ENCODE results near the gene SIX3.

Gene SIX3

DNA sequence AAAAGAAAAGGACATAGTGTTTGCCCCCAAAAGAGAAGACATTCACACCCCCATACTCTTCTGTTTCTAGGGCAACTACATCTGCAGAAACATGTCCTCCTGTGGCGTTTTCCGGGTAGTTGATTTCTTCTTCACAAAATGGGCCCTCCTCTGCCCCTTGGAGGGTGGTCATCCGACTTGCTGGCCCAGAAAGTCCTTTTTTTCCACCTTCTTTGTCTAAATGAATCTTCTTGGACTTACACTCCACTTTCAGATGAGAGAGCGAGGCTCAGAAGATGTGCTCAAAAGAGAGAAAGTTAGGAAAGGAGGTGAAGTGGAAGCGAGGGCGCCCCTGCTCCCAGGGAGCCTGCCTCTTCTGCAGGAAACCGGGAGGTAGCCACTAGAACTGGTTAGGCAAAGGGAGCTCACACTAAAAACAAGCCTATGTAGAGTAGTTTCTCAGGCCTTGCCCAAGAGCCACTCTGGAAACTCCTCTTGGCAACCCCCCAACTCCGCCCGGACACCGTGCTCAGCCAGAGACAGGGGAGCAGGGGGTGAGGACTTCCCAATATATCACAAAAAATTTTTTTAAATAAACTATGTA lies 10.2 kb upstream of the SIX3 start:
- no peak for DNase-seq (ENCODE audit: low read depth)

DNA sequence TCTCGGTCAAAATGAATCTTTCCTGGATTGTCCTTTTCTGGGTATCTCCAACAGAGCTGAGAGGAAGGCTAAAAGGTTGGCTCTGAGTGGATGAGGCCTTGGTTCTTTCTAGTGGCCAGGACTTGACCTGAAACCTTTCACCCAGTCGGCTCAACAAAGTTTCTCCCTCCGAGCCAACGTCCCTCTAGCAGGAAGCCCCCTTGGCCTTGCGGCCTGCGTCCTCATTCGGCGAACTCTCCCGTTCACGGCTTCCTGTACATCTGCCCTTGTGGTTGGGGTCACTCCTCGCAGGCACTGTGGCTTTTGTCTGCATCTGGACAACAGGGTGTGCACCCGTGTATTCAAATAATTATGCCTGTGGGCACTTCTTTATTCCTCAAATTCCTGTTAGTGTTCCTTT lies 9.4 kb upstream of the SIX3 start:
- no peak for DNase-seq (ENCODE audit: low read depth)

DNA sequence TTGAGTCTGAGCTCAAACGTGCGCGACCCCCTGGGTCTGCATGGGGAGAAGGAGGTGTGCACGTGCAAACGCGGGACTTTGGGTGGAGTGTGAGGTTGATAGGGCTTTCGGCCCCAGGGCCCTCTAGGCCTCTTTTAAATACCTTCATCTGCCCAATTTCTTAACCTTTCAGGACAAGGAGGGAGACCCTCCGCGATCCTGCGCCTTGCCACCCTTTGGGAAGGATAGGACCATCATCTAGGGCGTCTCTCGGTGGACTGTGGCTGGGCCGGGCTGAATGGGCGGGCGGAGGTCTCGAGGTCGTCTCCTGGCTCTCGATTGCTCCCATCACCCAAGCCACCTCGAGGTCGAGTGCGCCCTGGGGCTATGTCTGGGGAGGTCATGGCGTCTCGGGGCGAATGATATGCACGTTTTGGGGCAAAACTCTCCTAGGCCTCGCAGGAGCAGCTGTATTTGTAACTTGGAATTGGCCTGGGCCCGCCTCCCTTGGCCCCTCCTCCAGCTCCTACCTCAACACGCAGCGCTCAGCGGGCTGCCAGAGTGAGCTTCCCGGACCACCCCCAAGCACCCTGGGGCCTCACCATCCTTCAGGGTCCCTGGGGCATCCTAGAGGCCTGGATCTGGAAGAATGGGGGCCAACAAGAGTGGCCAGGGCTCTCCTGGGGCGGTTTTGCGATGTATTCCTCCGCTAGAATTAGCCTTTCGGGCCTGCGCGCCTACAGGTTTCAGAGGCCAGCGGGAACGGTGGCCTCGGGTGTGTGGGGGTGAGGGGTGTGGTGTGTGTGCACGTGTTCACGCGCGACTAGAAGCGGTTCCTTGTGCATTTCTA lies 8.7 kb upstream of the SIX3 start:
- DNase-seq (ENCODE audit: low read depth): no peak

DNA sequence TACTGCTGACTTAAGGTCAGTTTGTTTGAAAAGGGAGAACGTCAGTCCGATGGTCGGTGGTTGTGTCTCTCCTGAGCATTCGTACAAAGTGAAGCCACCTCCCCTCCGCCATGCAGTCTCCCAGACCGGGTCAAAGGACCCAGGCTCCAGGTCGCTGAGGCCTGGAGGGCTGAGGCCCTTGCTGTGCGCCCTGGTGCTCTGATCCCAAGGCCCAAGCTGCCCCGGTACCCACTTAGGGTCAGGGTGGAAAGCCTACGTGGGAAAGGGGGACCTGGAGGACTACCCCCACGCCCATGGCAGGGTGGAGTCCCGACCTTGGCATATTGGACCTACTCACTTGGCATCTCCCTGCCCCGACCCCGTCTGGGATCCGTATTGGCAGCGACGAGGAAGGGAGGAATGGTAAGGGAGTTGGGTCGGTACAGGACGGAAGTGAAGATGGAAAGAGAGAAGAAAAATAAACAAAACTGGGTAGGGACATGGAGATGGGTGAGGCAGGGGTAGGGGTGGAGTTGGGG lies 8.0 kb upstream of the SIX3 start:
- DNase-seq (ENCODE audit: low read depth): no peak

DNA sequence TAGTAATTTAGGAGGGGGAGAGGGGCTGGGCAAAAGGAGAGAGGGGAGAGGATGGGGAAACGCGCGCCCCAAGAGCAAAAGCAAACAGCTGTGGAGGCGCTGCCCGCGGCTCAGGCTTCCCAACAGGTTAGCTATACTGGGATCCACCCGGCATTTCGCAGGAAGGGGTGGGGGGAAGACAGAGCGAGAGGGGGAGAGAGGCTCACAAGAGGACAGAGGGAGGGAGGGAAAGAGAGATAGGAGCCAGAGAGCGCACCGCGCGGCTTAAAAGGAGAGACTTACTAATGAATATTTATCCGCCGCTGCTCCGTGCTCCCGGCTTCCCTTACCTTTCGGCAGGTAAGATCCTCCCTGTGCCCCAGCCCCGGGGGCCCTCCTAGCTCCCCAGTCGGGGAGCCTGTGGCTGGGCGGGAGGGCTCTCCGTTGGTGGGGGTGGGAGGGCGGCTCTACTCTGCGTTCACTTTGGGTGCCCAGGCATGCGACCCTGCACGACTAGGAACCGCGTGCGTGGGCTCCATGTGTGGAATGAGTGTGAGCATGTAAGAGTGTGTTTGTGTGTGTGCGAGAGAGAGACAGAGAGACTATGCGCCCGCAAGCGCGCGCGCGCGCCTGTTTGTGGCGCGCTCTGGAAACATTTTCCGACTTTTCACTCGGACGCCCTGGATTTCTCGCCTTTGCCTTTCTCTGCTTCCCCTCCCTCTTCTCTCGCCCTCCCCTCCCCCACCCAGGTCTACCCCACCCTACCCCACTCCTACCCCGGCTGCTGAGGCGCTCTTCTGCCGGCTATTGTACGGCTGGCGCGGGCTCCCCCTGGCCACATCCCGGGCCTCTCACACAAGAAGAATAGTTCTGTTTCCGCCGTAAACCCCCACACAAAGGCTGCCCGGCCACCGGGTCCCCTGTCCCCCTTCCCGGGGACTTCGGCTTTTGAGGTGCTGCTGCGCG lies 7.2 kb upstream of the SIX3 start:
- no peak for DNase-seq (ENCODE audit: low read depth)

DNA sequence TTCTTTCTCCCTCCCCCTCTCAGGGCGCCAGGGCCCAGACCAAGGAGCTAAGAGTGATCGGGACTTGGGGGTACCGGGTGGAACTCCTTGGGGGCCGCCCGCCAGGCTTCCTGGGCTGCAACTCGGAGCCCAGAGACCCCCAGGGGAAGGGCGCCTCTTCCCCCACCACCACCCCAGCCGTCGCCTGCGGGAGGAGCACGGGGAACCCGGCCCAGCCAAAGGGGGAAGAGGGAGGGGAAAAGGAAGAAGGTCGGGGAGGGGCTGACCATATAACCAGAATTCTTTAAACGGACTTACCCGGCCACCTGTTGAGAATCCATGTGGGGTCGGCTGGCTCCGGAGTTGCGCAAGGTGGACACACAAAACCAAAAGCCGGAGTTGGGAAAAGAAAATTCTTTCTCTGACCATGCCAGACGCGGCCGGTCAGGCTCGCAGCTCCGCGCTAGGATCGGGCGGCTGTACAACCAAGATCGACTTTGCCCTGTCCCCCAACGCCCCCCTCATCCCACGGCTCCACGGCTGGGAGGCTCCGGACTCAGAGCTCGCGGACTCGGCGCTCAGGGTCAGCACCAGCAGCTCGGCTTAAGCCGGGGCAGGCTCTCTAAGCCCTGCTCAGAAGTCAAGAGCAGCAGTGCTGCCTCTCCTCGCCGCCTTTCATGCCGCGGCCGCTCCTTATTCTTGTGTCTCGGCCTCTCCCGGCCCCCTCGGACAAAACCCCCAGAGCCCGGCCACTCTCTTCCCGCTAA lies 6.3 kb upstream of the SIX3 start:
- DNase-seq (ENCODE audit: low read depth): no peak

DNA sequence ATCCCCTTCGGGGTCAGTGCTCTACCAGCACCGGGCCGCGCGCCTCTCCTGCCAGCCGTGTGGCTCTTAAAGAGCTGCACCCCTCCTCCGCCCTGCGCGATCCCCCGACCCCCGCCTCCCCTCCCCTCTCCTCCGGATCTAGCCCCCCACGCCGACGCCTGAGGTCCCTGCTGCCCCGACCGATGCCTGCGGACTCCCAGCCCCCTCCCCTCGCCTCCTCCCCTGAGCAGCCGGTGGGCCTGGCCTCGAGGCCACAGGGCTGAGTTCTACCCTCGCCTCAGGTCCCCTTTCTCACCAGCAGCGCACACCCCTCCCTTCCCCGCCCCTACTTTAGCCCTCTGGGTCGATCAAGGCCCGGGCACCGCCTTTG lies 5.8 kb upstream of the SIX3 start:
- DNase-seq (ENCODE audit: low read depth): no peak

DNA sequence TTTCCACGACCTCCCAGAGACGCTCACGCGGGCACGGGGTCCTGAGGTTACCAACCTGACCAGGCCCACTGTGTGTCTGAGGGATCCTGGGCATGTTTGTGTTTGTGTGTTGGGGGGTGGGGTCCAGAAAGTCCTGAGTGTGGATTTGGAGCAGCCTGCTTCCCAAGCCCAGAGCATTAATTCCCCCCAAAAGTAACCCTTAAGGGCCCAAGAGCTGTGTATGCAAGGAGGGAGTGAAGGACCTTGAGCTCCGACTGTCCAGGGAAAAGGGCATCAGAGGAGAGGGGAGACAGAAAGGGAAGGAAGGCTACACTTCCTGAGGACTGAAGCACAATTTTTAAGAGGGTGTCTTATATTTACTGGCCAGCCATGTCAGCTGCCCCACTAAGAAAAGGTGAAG lies 5.2 kb upstream of the SIX3 start:
- no peak for DNase-seq (ENCODE audit: low read depth)

DNA sequence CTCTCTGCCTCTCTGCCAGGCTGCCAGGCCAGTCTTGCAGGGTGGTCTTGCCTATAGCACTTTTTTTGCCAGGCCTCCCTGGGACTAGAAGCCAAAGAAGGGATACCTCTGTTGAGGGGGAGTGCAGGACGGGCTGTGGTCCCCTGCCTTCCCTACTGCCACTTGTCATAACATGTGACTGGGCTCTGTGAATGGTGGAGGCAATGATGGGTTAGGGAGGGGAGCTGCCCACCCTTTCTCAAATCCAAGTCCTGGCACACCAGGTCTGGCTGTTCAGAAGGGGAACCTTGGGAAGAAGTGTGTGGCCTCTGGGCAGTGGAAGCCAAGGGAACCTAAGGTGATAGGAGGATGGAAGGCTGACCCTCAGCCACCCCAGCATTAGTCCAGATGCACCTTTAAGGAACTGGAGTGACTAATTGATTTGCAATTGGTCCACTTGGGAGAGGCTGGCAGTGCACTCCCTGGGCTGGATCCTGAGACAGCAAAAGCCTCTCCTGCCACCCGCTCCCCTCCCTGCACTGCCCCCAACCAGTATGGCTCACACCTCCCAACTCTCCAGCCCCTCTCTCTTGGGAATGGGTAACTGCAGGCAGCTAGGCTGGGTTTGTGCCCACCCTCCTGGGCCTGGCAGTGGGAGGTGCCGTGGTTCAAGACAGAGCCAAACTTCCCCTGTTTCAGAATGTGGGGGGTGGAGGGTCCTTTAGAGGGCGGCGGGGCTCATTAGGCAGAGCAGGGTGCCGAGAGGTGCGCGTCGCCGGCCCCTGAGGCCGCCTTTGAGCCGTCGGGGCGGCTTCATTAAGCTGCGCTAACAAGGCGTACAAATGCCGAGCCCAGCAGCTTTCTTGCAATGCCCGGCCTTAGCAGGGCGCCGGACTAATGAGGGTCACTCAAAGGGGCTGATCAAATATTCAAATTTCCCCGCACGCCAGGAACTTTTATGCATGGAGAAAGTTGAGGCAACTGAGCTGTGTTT lies 4.5 kb upstream of the SIX3 start:
- DNase-seq (ENCODE audit: low read depth): no peak

DNA sequence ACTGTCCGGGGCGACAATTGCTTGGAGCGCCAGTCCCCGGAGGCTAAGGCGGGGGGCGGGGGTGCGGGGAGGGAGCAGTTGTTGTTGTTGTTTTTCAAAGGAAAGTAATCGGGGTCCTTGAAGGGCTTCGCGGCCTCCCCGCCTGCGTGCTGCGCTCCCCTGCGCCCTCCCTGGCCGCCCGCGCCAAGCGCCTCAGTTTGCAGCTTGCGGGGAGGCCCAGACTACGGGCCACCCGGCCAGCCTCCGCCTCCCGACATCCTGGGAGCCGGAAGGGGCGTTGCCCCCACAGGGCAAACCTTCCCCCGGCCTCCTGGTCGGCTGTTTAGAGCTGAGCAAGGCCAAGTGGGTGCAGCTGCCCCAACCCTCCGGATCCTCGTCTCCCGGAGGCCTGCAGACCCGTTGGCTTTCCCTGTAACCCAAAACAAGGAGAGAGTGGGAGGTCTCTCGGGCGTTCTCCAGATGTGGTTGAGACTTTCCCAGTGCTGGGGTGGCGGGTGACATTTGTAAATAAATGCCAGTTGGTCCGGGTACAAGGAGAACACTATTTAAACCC lies 3.7 kb upstream of the SIX3 start:
- no peak for DNase-seq (ENCODE audit: low read depth)

DNA sequence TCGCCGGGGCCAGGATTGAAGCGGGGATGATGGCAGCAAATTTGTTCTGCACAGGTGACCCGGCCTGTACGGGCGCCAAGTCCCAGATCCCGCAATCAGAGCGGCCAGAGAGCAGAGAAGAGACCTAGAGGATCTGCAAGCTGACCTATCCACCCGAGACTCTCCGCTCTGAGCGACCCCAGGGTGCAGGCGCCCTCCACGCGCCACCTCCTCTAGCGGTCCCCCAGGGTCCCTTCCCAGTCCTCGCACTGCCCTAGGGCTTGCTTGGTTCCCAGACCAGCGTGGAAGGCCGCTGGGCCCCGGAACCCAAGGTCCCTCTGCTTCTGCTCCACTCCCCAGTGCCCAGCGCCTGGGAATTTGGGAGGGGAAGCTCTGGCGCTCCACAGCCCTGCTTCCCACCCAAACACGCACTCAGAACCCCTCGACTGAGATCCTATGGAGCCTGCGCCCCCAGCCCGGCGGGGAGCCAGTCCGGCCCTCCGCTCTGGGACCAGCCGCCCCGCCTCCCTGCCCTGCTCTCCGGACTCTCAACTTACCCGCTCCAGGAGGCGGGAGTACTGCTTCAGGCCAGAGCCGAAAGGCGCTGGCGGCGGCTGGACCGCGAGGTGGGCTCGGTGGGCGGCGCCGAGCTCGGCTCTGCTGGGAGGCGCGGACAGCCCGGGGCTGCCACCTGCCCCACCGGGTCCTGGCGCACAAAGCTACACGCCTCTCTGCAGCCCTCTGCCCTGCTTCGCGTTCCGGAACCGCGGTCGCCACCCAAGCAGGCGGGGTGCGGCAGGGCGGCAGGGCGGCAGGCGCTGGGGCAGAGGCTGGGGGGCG lies 3.0 kb upstream of the SIX3 start:
- DNase-seq (ENCODE audit: low read depth): no peak

DNA sequence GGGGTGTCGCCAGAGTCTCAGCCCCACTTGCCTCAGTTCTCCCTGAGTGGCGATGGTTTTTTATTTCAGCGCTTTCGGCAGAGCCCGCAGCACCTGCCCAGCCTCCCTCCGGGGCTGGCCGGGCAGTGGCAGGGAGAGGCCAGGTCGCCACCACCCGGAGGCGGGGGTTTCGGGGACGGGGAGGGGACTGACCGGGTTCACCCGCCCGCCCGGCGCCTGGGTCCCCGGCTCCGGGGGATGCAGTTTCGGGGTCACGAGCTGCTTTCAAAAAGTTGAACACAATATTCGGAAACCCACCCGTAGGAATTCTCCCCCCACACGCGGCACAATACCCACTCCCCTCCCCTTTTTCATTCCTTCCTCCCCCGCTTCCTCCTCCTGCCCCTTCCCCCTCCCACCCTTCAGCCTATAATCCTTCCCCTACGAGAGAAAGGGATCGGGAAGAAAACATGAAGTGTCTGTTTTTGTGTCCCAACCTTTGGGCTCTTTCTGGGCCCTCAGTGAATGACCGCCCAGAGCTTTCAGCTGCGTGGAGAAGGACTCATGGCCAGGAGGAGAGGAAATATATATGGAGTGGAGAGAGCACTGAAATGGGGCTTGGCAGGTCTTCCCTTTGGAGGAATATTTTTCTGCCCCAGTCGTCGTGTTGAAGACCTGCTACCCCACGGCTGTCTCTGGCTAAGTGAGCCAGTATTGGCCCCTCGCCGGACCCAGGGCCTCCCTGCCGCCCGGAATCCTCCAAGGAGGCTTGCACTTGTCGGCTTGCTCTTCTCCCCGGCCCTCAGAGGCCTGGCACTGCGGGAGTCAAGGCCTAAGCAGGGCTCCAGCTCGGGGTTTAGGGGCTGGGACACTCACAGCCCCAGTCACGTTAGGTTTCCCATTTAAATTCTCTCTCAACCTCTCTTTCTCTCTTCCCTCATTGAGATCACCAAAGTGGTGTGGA lies 2.1 kb upstream of the SIX3 start:
- no peak for DNase-seq (ENCODE audit: low read depth)

DNA sequence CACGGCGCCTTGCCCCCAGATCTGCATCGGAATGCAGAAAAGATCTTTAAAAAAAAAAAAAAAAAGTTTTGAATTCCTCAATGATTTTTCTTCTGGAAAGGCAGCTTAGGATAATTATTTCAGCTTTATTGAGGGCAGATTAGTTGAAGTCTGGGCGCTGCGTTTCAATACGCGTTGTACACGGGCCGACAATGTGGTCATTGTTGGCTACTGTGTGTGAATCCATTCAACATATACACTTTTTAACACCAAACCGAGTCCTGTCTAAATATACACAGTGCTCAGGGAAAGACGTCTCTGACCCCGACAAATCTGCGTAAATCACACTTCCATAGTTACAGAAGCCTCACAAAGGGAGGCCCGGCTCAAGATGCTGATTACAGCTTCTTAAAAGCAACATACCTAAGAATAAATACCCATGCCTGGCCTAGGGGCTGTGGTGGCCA lies 1.4 kb upstream of the SIX3 start:
- no peak for DNase-seq (ENCODE audit: low read depth)

DNA sequence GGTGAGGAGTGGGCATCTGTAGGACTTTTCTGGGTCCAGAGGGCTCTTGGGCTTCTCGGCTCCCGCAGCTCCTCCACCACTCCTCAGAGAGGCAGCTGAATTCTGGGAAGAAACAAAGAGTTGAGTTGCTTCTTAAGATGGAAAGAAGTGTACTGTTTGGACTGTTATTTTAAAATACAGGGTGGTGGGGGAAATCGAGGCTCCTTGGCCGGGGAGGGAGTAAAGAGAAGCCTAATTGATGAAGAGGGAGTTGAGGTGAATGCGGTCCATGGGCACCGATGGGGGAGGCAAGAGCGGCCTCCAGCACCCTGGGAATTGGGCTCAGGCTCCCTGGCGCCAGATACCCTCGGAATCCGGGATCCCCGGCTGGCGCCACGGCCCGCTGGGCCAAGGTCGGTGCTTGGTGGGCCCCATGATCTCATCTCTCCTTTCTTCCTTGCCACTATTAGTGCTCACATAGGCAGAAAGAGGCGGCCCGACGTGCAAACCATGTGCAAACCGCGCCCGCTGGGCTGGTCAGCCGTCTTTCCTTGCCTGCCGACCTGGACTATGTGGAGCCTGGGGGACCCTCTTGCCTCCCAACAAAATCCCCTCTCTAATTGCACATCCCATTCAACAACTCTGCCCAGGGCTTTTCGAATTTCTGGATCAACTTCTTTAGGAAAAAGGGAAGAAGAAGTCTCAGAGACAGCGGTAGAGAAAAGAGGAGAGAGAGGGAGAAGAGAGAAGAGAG lies 604 bp upstream of the SIX3 start:
- DNase-seq (ENCODE audit: low read depth): no peak

DNA sequence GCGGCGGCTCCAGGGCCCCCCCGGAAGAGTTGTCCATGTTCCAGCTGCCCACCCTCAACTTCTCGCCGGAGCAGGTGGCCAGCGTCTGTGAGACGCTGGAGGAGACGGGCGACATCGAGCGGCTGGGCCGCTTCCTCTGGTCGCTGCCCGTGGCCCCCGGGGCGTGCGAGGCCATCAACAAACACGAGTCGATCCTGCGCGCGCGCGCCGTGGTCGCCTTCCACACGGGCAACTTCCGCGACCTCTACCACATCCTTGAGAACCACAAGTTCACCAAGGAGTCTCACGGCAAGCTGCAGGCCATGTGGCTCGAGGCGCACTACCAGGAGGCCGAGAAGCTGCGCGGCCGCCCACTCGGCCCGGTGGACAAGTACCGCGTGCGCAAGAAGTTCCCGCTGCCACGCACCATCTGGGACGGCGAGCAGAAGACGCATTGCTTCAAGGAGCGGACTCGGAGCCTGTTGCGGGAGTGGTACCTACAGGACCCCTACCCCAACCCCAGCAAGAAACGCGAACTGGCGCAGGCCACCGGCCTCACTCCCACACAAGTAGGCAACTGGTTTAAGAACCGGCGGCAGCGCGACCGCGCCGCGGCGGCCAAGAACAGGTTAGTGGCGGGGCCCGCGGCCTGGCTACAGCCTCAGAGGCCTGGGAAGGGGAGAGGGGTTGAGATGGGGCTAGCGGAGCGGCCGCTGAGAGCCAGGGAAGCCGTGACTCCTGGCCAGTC lies 965 bp downstream of the SIX3 start:
- DNase-seq (ENCODE audit: low read depth): no peak

DNA sequence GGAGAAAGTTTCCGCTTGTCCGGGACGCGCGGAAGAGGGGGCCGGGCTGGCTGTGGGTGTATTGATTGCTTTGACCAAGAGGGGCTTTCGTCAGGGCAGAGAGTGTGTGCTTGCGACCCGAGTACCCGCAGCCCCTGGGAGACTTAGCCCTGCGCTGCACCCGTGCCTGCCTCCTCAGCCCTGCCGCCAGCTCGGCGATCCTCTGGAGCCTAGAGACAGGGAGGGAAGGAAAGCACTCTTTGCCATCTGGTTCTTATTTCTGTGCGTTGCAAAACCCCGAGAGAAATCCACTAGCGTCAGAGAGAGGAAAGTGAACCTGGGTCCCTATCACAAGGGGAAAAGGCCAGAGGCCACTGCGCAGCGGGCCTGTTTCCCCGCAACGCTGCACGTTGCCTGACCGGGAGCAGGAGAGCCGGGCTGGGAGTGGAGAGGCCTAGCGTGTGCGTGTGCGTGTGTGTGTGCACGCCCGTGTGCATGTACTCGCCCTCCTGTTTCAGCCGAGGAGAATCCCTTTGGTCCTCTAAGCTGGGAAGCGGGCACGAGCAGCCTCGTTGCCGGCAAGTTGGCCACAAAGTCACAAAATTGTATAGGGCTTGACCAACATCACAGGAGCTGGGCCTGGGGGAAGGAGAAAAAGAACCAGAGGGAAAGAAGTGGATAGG lies 1.7 kb downstream of the SIX3 start:
- DNase-seq (ENCODE audit: low read depth): no peak
